Karpas-422 (cell line): Measurements from ENCODE around the gene SMYD3. TPM values are rescaled to one million over a fixed set of nuclear protein-coding genes. Genes with fewer than 3 reads are reported as not detected.
A peak's percentile ranks its signal among the peaks of the same experiment; 100 is the strongest.

Source experiments
- DNase-seq: peaks from one replicate; pipeline ENCODE4 v3.0.0-alpha.2; 2015
- H2AFZ ChIP-seq: fragments of 200-600 bp; sonication (generic); 2 replicates; pipeline ENCODE4 v1.6.1; 2014; ENCODE audit warnings: antibody characterized with exemption, low read length, mixed read lengths
- H3K27ac ChIP-seq: fragments of 200-600 bp; sonication (generic); 2 replicates; pipeline ENCODE4 v1.5.1; 2014; ENCODE audit warnings: mild to moderate bottlenecking, low read length, moderate library complexity
- H3K27me3 ChIP-seq: fragments of 200-600 bp; sonication (generic); 2 replicates; pipeline ENCODE4 v1.6.1; 2014; ENCODE audit warnings: low read length, mixed read lengths
- H3K36me3 ChIP-seq: fragments of 200-600 bp; sonication (generic); 2 replicates; pipeline ENCODE4 v1.6.1; 2014; ENCODE audit warnings: low read length, mixed read lengths; ENCODE audit not compliant: insufficient read depth
- H3K4me1 ChIP-seq: fragments of 200-600 bp; sonication (generic); 2 replicates; pipeline ENCODE4 v1.6.1; 2014; ENCODE audit warnings: mild to moderate bottlenecking, low read length, mixed read lengths
- H3K4me2 ChIP-seq: fragments of 200-600 bp; sonication (generic); 2 replicates; pipeline ENCODE4 v1.6.1; 2014; ENCODE audit warnings: low read length, low read depth, mild to moderate bottlenecking; ENCODE audit not compliant: poor library complexity, severe bottlenecking
- H3K4me3 ChIP-seq: fragments of 200-600 bp; sonication (generic); 2 replicates; pipeline ENCODE4 v1.5.1; 2014; ENCODE audit warnings: mild to moderate bottlenecking, antibody characterized with exemption, low read length, mixed read lengths
- H3K79me2 ChIP-seq: fragments of 200-600 bp; sonication (generic); 2 replicates; pipeline ENCODE4 v1.6.1; 2014; ENCODE audit warnings: mild to moderate bottlenecking, low read length, mixed read lengths
- H3K9ac ChIP-seq: fragments of 200-600 bp; sonication (generic); 2 replicates; pipeline ENCODE4 v1.6.0; 2014; ENCODE audit warnings: low read length
- H3K9me2 ChIP-seq: fragments of 200-600 bp; sonication (generic), shearing (Covaris generic); replicated peaks from 2 replicates; pipeline ENCODE4 v1.6.0; 2014; ENCODE audit warnings: mild to moderate bottlenecking, low read length, moderate library complexity; ENCODE audit not compliant: insufficient read depth
- H3K9me3 ChIP-seq: fragments of 300-700, 200-600 bp; sonication (generic); 2 replicates; pipeline ENCODE4 v1.6.1; 2014; ENCODE audit warnings: low read length, mixed read lengths
- H4K20me1 ChIP-seq: fragments of 200-600 bp; sonication (generic); 2 replicates; pipeline ENCODE4 v1.6.1; 2014; ENCODE audit warnings: mild to moderate bottlenecking, antibody characterized with exemption, low read length, low read depth; ENCODE audit not compliant: insufficient read depth
- total RNA-seq: library from RNA; depleted of rRNA; stranded (reverse); fragments of >200 nt; shearing (Covaris generic); gene quantifications from 2 replicates; pipeline ENCODE4 v1.2.3, GENCODE V29; 2014; ENCODE audit warnings: low replicate concordance

The SMYD3 gene
- total RNA-seq, 1 experiment from 2014 or later = 67.1 TPM

- H3K36me3 ChIP-seq = no peaks in the 10 kb centered on the region
- H3K4me1 ChIP-seq = peaks cover 64% of the 10 kb centered on the region
- H3K9me3 ChIP-seq = no peaks in the 10 kb centered on the region
- H3K79me2 ChIP-seq = peaks cover 65% of the 10 kb centered on the region
- no peak overlapping the region for H3K9ac ChIP-seq
- H3K4me3 ChIP-seq = peak overlapping the region; percentile 53
- H2AFZ ChIP-seq = no peak overlapping the region
- peak overlapping the region; percentile 72 for H3K4me2 ChIP-seq
- DNase-seq = no peak
- H3K9me2 ChIP-seq = no peaks in the 10 kb centered on the region
- no peaks in the 10 kb centered on the region for H3K27me3 ChIP-seq
- no peaks in the 10 kb centered on the region for H4K20me1 ChIP-seq
- peak overlapping the region; percentile 94 for H3K27ac ChIP-seq
These were observed 293.1 kb downstream of the SMYD3 start for GRCh38 chr1:246213947-246214346.

- no peak overlapping the region for H3K9ac ChIP-seq
- H3K9me2 ChIP-seq = no peaks in the 10 kb centered on the region
- H2AFZ ChIP-seq = no peak overlapping the region
- H3K4me3 ChIP-seq = no peak overlapping the region
- H3K36me3 ChIP-seq = no peaks in the 10 kb centered on the region
- peak overlapping the region; percentile 72 for H3K4me2 ChIP-seq
- no peak for DNase-seq
- no peaks in the 10 kb centered on the region for H3K27me3 ChIP-seq
- no peaks in the 10 kb centered on the region for H3K9me3 ChIP-seq
- peak overlapping the region; percentile 94 for H3K27ac ChIP-seq
- no peaks in the 10 kb centered on the region for H4K20me1 ChIP-seq
- H3K4me1 ChIP-seq = peaks cover 62% of the 10 kb centered on the region
- peaks cover 61% of the 10 kb centered on the region for H3K79me2 ChIP-seq
These were observed 293.6 kb downstream of the SMYD3 start for GRCh38 chr1:246213502-246213901.

GRCh38 chr1:246213036-246213435 is 294.0 kb downstream of the SMYD3 start:
- Histone ChIP-seq H3K4me2 (no peak overlapping the region), H3K27ac (peak overlapping the region; percentile 94; the same call in 1 of the 2 replicates), H3K4me1 (peaks cover 64% of the 10 kb centered on the region), H4K20me1 (no peaks in the 10 kb centered on the region), H3K4me3 (no peak overlapping the region), H3K9me2 (no peaks in the 10 kb centered on the region), H3K36me3 (no peaks in the 10 kb centered on the region), H3K9me3 (no peaks in the 10 kb centered on the region), H2AFZ (no peak overlapping the region), H3K27me3 (no peaks in the 10 kb centered on the region), H3K9ac (no peak overlapping the region), H3K79me2 (peaks cover 59% of the 10 kb centered on the region)
- DNase-seq = no peak

- Histone ChIP-seq H3K4me1 (peaks cover 64% of the 10 kb centered on the region), H3K36me3 (no peaks in the 10 kb centered on the region), H3K79me2 (peaks cover 54% of the 10 kb centered on the region), H3K4me2 (no peak overlapping the region), H4K20me1 (no peaks in the 10 kb centered on the region), H3K9me3 (no peaks in the 10 kb centered on the region), H2AFZ (no peak overlapping the region), H3K4me3 (no peak overlapping the region), H3K27ac (peak overlapping the region; percentile 94; the same call in 1 of the 2 replicates), H3K9ac (no peak overlapping the region), H3K9me2 (no peaks in the 10 kb centered on the region), H3K27me3 (no peaks in the 10 kb centered on the region)
- DNase-seq = no peak
These were observed 295.1 kb downstream of the SMYD3 start for GRCh38 chr1:246212013-246212412.

GRCh38 chr1:246210756-246211155 is 296.3 kb downstream of the SMYD3 start:
- DNase-seq = no peak
- H3K4me3 ChIP-seq = no peak overlapping the region
- no peak overlapping the region for H2AFZ ChIP-seq
- H3K9ac ChIP-seq = no peak overlapping the region
- no peaks in the 10 kb centered on the region for H3K36me3 ChIP-seq
- no peaks in the 10 kb centered on the region for H3K9me2 ChIP-seq
- no peaks in the 10 kb centered on the region for H3K9me3 ChIP-seq
- no peak overlapping the region for H3K27ac ChIP-seq
- no peaks in the 10 kb centered on the region for H3K27me3 ChIP-seq
- H4K20me1 ChIP-seq = no peaks in the 10 kb centered on the region
- H3K4me2 ChIP-seq = no peak overlapping the region
- peaks cover 64% of the 10 kb centered on the region for H3K4me1 ChIP-seq
- peaks cover 48% of the 10 kb centered on the region for H3K79me2 ChIP-seq

GRCh38 chr1:246208105-246208504 is 299.0 kb downstream of the SMYD3 start:
- Histone ChIP-seq H3K9me2 (no peaks in the 10 kb centered on the region), H3K36me3 (no peaks in the 10 kb centered on the region), H3K4me3 (no peak overlapping the region), H3K4me1 (peaks cover 54% of the 10 kb centered on the region), H3K4me2 (no peak overlapping the region), H3K79me2 (peaks cover 47% of the 10 kb centered on the region), H3K9ac (no peak overlapping the region), H3K27ac (0 out of 2 replicates have a peak overlapping the region, but pooled peaks have one; percentile 19), H2AFZ (no peak overlapping the region), H3K9me3 (no peaks in the 10 kb centered on the region), H4K20me1 (no peaks in the 10 kb centered on the region), H3K27me3 (no peaks in the 10 kb centered on the region)
- no peak for DNase-seq

- H4K20me1 ChIP-seq = no peaks in the 10 kb centered on the region
- no peak overlapping the region for H3K4me3 ChIP-seq
- no peaks in the 10 kb centered on the region for H3K36me3 ChIP-seq
- no peak for DNase-seq
- no peak overlapping the region for H3K4me2 ChIP-seq
- H2AFZ ChIP-seq = no peak overlapping the region
- H3K9ac ChIP-seq = no peak overlapping the region
- H3K9me2 ChIP-seq = no peaks in the 10 kb centered on the region
- H3K27ac ChIP-seq = no peak overlapping the region
- H3K9me3 ChIP-seq = no peaks in the 10 kb centered on the region
- H3K4me1 ChIP-seq = peaks cover 59% of the 10 kb centered on the region
- H3K27me3 ChIP-seq = no peaks in the 10 kb centered on the region
- peaks cover 45% of the 10 kb centered on the region for H3K79me2 ChIP-seq
These were observed 303.9 kb downstream of the SMYD3 start for GRCh38 chr1:246203180-246203579.

GRCh38 chr1:246200738-246201137 is 306.3 kb downstream of the SMYD3 start:
- peaks cover 47% of the 10 kb centered on the region for H3K4me1 ChIP-seq
- no peaks in the 10 kb centered on the region for H3K36me3 ChIP-seq
- H3K9ac ChIP-seq = no peak overlapping the region
- peaks cover 58% of the 10 kb centered on the region for H3K79me2 ChIP-seq
- H3K27me3 ChIP-seq = no peaks in the 10 kb centered on the region
- no peak for DNase-seq
- H3K9me3 ChIP-seq = no peaks in the 10 kb centered on the region
- no peak overlapping the region for H3K4me2 ChIP-seq
- no peaks in the 10 kb centered on the region for H4K20me1 ChIP-seq
- no peak overlapping the region for H3K4me3 ChIP-seq
- no peaks in the 10 kb centered on the region for H3K9me2 ChIP-seq
- no peak overlapping the region for H2AFZ ChIP-seq
- H3K27ac ChIP-seq = no peak overlapping the region

GRCh38 chr1:246200225-246200624 is 306.9 kb downstream of the SMYD3 start:
- Histone ChIP-seq H3K4me3 (no peak overlapping the region), H2AFZ (no peak overlapping the region), H3K9ac (no peak overlapping the region), H3K9me2 (no peaks in the 10 kb centered on the region), H3K4me1 (peaks cover 47% of the 10 kb centered on the region), H3K27me3 (no peaks in the 10 kb centered on the region), H3K9me3 (no peaks in the 10 kb centered on the region), H3K36me3 (no peaks in the 10 kb centered on the region), H4K20me1 (no peaks in the 10 kb centered on the region), H3K4me2 (no peak overlapping the region), H3K79me2 (peaks cover 62% of the 10 kb centered on the region), H3K27ac (no peak overlapping the region)
- no peak for DNase-seq
